ENCODE data around the gene CSH2.
"Not testable (repeated sequence)": the region's sequence is repeated elsewhere in the genome, so short reads cannot be mapped to it uniquely, and the experiment has no call there.

The CSH2 gene

DNA sequence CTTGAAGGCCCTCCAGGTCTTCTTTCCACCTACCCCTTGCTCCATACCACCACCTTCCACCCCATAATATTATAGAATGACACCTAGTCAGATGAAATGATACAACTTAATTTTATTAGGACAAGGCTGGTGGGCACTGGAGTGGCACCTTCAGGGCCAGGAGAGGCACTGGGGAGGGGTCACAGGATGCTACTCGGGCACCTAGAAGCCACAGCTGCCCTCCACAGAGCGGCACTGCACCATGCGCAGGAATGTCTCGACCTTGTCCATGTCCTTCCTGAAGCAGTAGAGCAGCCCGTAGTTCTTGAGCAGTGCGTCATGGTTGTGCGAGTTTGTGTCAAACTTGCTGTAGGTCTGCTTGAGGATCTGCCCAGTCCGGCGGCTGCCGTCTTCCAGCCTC is 21.3 kb upstream of the CSH2 start:
- DNase-seq: not testable (repeated sequence)

DNA sequence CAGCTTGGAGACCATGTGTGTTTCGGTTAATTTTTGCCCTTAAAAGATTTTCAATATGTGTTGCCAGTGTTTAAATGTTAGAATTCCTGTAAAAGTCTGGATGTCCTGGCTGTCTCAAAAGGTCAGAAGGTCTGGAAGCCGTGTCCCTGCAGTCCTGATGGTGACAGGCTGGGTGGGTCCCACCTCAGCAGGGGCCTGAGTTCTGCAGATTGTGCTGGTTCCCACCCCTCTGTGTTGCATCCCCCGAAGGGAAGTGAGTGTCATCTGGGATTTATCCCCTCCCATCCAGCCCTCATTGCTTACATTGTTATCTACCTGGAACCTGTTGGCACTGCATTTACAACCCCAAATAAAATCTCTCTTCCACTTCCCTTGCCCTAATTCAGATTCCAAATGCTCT is 20.5 kb upstream of the CSH2 start:
- DNase-seq: not testable (repeated sequence)

DNA sequence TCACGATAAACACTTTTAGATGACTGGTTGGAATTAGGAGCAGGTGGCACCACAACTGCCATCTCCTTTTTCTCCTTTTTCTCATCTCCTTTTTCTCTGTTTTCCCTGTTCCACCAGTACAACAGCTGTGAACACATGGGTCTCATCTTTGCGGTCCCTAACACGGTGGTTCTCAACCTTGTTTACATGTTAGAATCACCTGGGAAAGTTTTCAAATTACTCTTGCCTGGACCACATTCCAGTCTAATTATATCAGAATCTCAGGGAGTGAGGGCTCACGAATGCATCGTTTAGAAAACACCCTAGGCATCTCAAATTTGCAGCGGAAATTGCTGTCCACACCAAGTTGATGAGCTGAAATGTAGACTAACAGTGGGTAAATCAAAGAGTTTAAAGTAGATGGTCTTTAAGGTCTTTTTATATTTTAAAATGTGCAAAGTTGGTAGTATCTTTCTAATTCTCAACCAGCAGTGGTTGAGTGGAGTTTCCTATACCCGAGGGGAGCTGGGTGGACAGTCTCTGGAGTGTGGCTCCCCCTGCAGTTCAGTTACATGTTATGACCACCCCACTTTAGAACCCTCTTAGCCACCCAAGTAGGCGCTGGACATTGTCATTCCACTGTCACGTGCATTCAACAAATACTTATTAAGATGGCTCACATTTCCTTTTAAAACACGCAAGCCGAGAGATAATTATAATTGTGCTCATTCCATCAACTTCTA is 19.0 kb upstream of the CSH2 start:
- DNase-seq: not testable (repeated sequence)

DNA sequence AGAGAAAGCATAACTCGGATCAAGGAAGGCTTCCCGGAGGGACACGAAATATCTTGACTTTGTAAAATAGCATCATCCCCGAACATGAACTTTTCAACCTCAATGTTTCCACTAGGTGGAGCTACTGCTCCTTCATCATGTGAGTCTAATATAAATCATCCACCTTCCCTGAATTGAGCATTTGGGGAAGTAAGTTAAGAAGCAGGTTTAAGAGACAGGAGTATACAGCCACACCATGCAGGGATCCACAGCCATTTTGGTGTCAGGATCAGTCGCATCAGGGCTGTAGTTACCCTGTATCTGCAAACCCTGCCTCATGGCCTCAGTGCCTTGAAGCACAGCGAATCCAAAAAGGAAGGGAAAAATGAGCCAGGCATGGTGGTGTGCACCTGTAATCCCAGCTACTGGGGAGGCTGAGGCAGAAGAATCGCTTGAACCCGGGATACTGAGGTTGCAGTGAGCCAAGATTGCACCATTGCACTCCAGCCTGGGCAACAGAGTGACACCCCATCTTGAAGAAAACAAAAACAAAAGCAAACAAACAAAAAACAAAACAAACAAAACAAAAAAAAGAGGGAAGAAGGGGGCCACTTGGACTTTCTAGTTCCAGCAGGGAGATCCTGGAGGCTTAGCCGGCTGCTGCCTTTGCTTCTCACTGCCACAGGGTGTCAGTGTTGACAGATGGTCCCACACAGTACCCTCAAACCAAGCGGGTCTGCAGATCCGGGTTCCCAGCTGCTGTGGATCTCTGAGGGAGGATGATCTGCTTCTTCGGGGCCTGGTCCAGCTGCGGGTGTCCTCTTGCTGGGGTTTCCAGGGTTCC is 15.8 kb upstream of the CSH2 start:
- not testable (repeated sequence) for DNase-seq

DNA sequence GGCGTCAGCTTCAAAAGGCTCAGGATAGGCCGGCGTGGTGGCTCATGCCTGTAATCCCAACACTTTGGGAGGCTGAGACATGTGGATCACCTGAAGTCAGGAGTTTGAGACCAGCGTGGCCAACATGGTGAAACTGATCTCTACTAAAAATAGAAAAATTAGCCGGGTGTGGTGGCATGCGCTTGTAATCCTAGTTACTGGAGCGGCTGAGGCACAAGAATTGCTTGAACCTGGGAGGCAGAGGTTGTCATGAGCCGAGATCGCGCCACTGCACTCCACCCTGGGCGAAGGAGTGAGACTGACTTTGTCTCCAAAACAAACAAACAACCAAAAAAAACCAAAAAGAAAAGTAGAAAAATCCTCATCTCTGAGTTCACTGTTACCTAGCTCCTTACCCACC is 11.6 kb upstream of the CSH2 start:
- DNase-seq: not testable (repeated sequence)

DNA sequence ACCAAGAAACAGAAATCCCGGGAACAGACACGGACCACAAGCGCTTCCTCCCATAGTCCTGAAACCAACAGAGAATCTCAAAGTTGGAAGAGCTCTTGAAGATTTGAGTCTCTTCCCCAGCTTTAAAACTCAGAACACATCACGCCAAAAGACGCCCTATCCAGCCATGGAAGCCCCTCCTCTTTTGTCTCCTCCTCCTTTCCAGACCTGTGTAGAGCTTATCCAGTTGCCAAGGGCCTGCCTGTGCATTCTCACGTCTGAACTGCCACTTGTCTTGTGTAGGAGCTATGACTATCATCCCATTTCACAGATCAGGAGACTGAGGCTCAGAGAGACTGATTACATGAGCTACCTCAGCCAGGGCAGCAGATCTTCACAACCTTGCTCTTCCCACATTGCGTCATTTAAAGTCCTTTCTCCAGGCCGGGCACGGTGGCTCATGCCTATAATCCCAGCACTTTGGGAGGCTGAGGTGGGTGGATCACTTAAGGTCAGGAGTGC is 9.2 kb upstream of the CSH2 start:
- DNase-seq: not testable (repeated sequence)

GRCh38 chr17:63881935-63882601 is 8.6 kb upstream of the CSH2 start, which contains the start of gene GH2:
Gene GH2 (minus strand): TSS chr17:63881944. CDS start chr17:63881801, 143 bp downstream.
- DNase-seq: no peak

GRCh38 chr17:63881337-63881736 is 7.9 kb upstream of the CSH2 start:
- not testable (repeated sequence) for DNase-seq

DNA sequence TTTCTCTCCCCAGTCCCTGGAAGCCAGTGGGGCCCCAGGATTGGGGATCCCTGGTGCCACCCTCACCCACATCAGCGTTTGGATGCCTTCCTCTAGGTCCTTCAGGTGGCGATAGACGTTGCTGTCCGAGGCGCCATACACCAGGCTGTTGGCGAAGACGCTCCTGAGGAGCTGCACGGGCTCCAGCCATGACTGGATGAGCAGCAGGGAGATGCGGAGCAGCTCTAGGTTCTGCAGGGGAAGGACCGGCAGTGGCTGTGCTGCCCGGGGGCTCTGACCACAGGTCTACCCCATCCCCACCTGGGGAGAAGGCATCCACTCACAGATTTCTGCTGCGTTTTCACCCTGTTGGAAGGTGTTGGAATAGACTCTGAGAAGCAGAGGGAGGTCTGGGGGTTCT is 7.2 kb upstream of the CSH2 start:
- DNase-seq: no peak

- DNase-seq: not testable (repeated sequence)
These were observed 4.9 kb upstream of the CSH2 start for GRCh38 chr17:63878413-63878812.

DNA sequence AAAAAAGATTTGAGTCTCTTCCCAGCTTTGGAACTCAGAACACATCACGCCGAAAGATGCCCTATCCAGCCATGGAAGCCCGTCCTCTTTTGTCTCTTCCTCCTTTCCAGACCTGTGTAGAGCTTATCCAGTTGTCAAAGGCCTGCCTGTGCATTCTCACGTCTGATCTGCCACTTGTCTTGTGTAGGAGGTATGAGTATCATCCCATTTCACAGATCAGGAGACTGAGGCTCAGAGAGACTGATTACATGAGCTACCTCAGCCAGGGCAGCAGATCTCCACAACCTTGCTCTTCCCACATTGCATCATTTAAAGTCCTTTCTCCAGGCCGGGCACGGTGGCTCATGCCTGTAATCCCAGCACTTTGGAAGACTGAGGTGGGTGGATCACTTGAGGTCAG is 1.2 kb upstream of the CSH2 start:
- DNase-seq: not testable (repeated sequence)

- DNase-seq: not testable (repeated sequence)
These were observed 667 bp upstream of the CSH2 start for GRCh38 chr17:63874061-63874626.

DNA sequence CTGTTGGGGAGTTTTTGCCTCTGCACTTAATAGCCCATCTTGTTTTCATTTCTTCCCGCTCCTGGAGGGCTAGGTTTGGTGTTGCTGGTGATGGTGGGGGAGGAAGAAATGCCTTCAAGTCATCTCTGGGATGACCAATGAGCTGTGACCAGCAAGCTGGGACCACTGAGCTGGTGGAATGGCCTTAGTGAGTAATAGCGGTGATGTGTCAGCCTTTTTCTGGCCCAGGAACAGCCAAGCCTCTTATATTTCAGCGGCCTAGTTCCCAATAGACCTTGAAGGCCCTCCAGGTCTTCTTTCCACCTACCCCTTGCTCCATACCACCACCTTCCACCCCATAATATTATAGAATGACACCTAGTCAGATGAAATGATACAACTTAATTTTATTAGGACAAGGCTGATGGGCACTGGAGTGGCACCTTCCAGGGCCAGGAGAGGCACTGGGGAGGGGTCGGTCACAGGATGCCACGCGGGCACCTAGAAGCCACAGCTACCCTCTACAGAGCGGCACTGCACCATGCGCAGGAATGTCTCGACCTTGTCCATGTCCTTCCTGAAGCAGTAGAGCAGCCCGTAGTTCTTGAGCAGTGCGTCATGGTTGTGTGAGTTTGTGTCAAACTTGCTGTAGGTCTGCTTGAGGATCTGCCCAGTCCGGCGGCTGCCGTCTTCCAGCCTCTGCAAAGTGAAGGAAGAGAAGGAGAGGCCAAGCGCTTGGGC is 1.7 kb downstream of the CSH2 start:
- not testable (repeated sequence) for DNase-seq

GRCh38 chr17:63870292-63870665 is 3.2 kb downstream of the CSH2 start:
- not testable (repeated sequence) for DNase-seq

DNA sequence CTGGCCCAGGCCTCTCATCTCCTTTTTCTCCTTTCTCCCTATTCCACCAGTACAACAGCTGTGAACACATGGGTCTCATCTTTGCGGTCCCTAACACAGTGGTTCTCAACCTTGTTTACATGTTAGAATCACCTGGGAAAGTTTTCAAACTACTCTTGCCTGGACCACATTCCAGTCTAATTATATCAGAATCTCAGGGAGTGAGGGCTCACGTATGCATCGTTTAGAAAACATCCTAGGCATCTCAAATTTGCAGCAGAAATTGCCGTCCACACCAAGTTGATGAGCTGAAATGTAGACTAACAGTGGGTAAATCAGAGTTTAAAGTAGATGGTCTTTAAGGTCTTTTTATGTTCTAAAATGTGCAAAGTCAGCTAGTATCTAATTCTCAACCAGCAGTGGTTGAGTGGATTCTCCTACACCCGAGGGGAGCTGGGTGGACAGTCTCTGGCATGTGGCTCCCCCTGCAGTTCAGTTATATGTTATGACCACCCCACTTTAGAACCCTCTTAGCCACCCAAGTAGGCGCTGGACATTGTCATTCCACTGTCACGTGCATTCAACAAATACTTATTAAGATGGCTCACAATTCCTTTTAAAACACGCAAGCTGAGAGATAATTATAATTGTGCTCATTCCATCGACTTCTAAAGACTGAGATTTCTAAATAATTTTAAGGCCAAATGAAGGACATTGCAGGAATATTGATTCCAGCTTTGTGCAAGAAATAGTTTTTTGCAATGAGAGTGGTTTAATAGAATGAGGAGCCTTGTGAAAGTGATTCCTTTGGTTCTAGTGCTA is 3.8 kb downstream of the CSH2 start:
- DNase-seq: not testable (repeated sequence)

DNA sequence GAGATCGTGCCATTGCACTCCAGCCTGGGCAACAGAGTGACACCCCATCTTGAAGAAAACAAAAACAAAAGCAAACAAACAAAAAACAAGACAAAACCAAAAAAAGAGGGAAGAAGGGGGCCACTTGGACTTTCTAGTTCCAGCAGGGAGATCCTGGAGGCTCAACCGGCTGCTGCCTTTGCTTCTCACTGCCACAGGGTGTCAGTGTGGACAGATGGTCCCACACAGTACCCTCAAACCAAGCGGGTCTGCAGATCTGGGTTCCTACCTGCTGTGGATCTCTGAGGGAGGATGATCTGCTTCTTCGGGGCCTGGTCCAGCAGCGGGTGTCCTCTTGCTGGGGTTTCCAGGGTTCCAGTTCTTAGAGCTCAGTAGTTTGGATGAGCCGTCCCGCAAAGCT is 6.9 kb downstream of the CSH2 start:
- DNase-seq: not testable (repeated sequence)

GRCh38 chr17:63859257-63859656 is 14.2 kb downstream of the CSH2 start:
- no peak for DNase-seq

GRCh38 chr17:63856425-63856824 is 17.1 kb downstream of the CSH2 start:
- not testable (repeated sequence) for DNase-seq

DNA sequence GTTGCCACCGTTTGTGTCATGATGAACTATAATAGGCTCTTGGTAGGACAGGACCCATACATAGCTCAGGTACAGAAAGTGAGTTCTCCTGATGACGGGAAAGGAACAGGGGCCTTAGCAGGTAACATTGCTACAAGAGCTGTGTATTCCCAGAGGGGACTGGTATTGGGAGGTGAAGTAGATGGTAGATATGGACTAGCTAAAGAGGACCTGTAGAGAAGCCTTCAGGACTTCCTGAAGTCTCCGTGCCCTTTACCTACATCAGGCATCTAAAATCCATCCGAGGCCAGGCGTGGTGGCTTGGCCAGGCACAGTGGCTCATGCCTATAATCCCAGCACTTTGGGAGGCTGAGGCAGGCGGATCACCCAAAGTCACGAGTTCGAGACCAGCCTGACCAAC is 18.3 kb downstream of the CSH2 start:
- no peak for DNase-seq

DNA sequence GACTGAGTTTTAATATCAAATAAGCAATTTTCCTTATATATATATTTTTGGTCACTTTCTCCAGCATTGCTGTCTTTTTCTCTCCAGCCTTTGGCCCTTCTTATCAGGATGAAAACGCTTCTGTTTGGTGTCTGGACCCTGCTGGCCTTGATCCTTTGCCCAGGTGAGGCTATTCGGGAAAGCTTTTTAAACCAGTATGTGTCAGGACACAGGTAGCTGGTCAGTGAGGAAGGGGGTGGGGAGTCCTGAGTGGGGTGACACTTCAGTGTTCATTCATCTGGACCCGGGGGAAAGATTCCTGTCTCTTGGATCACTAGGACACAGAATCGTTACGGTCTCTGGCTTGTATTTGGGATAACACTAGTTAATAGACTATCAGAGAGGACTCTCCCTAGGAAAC is 18.8 kb downstream of the CSH2 start:
- DNase-seq: no peak

- DNase-seq: no peak
These were observed 20.2 kb downstream of the CSH2 start for GRCh38 chr17:63853260-63853659.

Measured in left hindlimb (tissue), 1 donor.